Right cardiac atrium (tissue), 5 donors: ENCODE data around the gene SIRT7. TPM values are rescaled to one million over a fixed set of nuclear protein-coding genes. Genes with fewer than 3 reads are reported as not detected.

ENCODE experiments used
- ATAC-seq, 2 donors: fragments of 200-7000 bp; cut with Tn5 transposase; one replicate each; pipeline versions ENCODE4 v1.8.0 to v1.9.1; 2020; ENCODE audit warnings: moderate library complexity in 2 of 2, mild to moderate bottlenecking in 1 of 2
- DNase-seq, 3 donors: peaks; one replicate each; pipeline ENCODE4 v3.0.0-alpha.2; 2020
- H3K27ac ChIP-seq: one replicate; pipeline ENCODE4 v1.5.1; 2013; ENCODE audit warnings: mild to moderate bottlenecking, low read length, control low read depth, moderate library complexity
- H3K27me3 ChIP-seq: one replicate; pipeline ENCODE4 v1.6.1; 2013; ENCODE audit not compliant: control insufficient read depth, insufficient read depth
- H3K4me1 ChIP-seq: one replicate; pipeline ENCODE4 v1.6.1; 2013; ENCODE audit warnings: low read length; ENCODE audit not compliant: control insufficient read depth, insufficient read depth
- H3K4me3 ChIP-seq: one replicate; pipeline ENCODE4 v1.5.1; 2013; ENCODE audit warnings: low read length, control low read depth
- H3K9me3 ChIP-seq: one replicate; pipeline ENCODE4 v1.6.1; 2013; ENCODE audit warnings: low read length; ENCODE audit not compliant: control insufficient read depth
- WGBS: extraction: QIAGEN DNeasy Blood & Tissue Kit; methylation state at CpG from one replicate; pipeline ENCODE4 v1.1.7; 2013; 5-methylcytosine and 5-hydroxymethylcytosine counted together
- intact Hi-C, 4 donors: fragments of 100-400 bp; cut with DNase I; formaldehyde crosslinking; loops; one replicate each; pipeline versions ENCODE4 v1.11.0 to v1.14.0; 2022 to 2023
- polyA plus RNA-seq: library from polyadenylated mRNA; stranded (reverse); fragments of 200-250 nt; gene quantifications from one replicate; pipeline ENCODE4 v1.2.3, GENCODE V29; 2013
- total RNA-seq, 4 donors: library from RNA; stranded (reverse); fragmentation: NEBNext Ultra II Directional; extraction: Animal tissue kit (Norgen Biotek cat#: 25700); gene quantifications; one replicate each; pipeline ENCODE4 v1.2.1, GENCODE V29; 2021
- donor health status: healthy with polysubstance abuse.
- donor health status: DM: no; HTN: yes; CAD: no.
- donor health status: DM: no; HTN: no; CAD: no.
- donor health status: DM: no; HTN: yes; CAD: no; lungs with severe emphysema.
- donor health status: DM: yes; HTN: yes; CAD: no.

The SIRT7 gene
- total and polyA plus RNA-seq, 5 donors: 7.3 to 10.1 (median 8.3) TPM

DNA sequence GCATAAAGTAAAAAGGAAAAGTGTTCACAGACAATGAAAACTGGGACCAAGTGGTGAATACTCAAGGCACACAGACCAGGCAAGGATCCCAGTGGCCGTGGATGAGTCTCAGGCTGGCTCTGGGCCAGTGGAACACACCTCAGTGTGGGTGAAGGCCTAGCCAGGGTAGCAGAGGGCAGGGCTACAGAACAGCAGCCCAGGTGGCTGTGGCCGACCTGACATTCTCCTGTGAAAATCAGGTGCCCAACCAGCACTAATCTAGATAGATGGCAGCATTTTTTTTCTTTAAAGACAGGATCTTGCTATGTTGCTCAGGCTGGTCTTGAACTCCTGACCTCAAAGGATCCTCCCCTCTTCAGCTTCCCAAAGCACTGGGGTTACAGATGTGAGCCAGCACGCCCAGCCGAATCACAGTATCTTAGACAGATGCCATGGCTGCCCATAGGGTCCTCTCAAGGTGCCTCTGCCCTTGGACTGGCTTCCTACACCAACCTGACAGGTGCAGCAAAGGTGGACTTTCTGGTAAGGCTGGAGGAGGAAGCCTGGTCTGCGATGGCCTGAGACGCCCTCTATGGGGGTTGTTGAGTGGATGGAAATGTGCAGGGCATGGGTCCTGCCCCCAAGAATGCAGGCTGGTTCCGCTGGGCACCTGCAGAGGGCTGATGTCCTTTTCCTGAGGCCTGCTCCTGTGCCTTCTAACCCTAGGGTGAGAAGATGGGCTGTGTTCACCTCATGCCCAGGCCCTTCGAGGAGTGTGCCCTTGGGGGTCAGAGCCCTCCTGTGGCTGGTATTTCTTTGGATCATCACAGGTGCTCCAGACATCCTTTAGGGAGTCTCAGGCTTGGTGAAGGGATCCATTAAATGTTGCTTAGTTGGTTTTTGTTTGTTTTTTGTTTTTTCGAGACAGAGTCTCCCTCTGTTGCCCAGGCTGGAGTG, 53.9 kb downstream of the SIRT7 start:
- intact Hi-C loops: no loop called here
- no peak overlapping the region for H3K27ac ChIP-seq
- no peaks in the 10 kb centered on the region for H3K27me3 ChIP-seq

DNA sequence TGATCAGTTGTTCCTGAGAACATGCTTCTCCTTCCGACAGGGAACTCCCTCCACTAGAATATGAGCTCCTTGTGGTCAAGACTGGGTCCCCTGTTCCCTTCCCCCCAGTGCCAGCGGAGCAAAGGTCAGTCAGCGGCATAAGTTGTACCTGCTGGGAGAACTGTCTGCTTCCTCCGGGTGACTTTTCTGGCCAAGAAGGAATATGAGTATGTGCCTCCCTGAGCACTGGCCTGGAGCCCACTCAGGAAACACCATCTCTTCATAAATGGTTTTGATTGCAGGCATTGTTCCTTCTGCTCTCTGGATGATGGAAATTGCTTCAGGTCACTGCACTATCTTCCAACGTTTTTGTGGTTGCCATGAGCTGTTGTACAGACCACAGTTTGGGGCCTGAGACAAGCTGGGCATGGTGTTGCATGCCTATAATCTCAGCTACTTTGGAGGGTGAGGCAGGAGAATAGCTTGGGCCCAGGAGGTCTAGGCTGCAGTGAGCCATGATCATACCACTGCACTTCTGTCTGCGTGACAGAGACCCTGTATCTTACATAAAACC, 54.8 kb downstream of the SIRT7 start:
- Histone ChIP-seq H3K4me3 (no peak overlapping the region), H3K27me3 (no peaks in the 10 kb centered on the region), H3K9me3 (no peaks in the 10 kb centered on the region), H3K4me1 (peaks cover 6% of the 10 kb centered on the region), H3K27ac (no peak overlapping the region)
- DNase-seq: peak in 1 of 3 donors; percentile 30
- intact Hi-C loops: no loop called here
- no peak for ATAC-seq
- WGBS: 73% methylated on average over 6 of the region's 6 CpGs

More for the DNA sequence above, 53.9 kb downstream of the SIRT7 start:
- DNase-seq (peak in 1 of 3 donors; percentile 49), ATAC-seq (no peak)
- Histone ChIP-seq H3K4me3 (no peak overlapping the region), H3K4me1 (peaks cover 5% of the 10 kb centered on the region), H3K9me3 (no peaks in the 10 kb centered on the region)
- 78% methylated on average over 9 of the region's 9 CpGs for WGBS

Other genes with a start within 250 kb of the SIRT7 start
- 10 to 100 TPM; 13.2 to 24.4 (median 16.8) TPM for gene ARL16, start 234.4 kb downstream of the SIRT7 start, total RNA-seq
- 20.9 TPM for gene ARL16, start 234.4 kb downstream of the SIRT7 start, polyA plus RNA-seq
- 10 to 100 TPM; 42.1 to 50.3 (median 47.9) TPM for gene HGS, start 234.2 kb downstream of the SIRT7 start, total RNA-seq
- gene HGS, start 234.2 kb downstream of the SIRT7 start, polyA plus RNA-seq: 48.6 TPM
- gene MRPL12, start 214.8 kb downstream of the SIRT7 start, total RNA-seq: 100 to 1,000 TPM in 3 of 4 donors, 10 to 100 TPM in 1; 83.3 to 142 (median 112) TPM
- gene MRPL12, start 214.8 kb downstream of the SIRT7 start, polyA plus RNA-seq: 310 TPM
- gene SLC25A10, start 205.9 kb downstream of the SIRT7 start, total RNA-seq: 10 to 100 TPM in 1 of 4 donors, 1 to 10 TPM in 3; 5.9 to 11.4 (median 9.6) TPM
- 18.6 TPM for gene SLC25A10, start 205.9 kb downstream of the SIRT7 start, polyA plus RNA-seq
- gene GCGR, start 114.0 kb downstream of the SIRT7 start, total RNA-seq: not detected
- not detected for gene GCGR, start 114.0 kb downstream of the SIRT7 start, polyA plus RNA-seq
- 100 to 1,000 TPM in 2 of 4 donors, 10 to 100 TPM in 2; 88.1 to 120 (median 96.5) TPM for gene MCRIP1, start 84.9 kb downstream of the SIRT7 start, total RNA-seq
- gene MCRIP1, start 84.9 kb downstream of the SIRT7 start, polyA plus RNA-seq: 146 TPM
- under 1 TPM in 1 of 4 donors, not detected in 3; 0.85 TPM for gene PPP1R27, start 83.1 kb downstream of the SIRT7 start, total RNA-seq
- gene PPP1R27, start 83.1 kb downstream of the SIRT7 start, polyA plus RNA-seq: not detected
- gene P4HB, start 57.6 kb downstream of the SIRT7 start, total RNA-seq: 100 to 1,000 TPM; 272 to 375 (median 350) TPM
- gene P4HB, start 57.6 kb downstream of the SIRT7 start, polyA plus RNA-seq: 278 TPM
- 100 to 1,000 TPM; 113 to 217 (median 142) TPM for gene ARHGDIA, start 46.8 kb downstream of the SIRT7 start, total RNA-seq
- 101 TPM for gene ARHGDIA, start 46.8 kb downstream of the SIRT7 start, polyA plus RNA-seq
- gene ALYREF, start 26.6 kb downstream of the SIRT7 start, total RNA-seq: 10 to 100 TPM; 32.5 to 46.2 (median 39.1) TPM
- 18.9 TPM for gene ALYREF, start 26.6 kb downstream of the SIRT7 start, polyA plus RNA-seq
- gene ANAPC11, start 26.5 kb downstream of the SIRT7 start, total RNA-seq: 100 to 1,000 TPM; 135 to 167 (median 148) TPM
- 338 TPM for gene ANAPC11, start 26.5 kb downstream of the SIRT7 start, polyA plus RNA-seq
- under 1 TPM; 0.14 to 0.53 (median 0.29) TPM for gene NPB, start 15.9 kb downstream of the SIRT7 start, total RNA-seq
- gene NPB, start 15.9 kb downstream of the SIRT7 start, polyA plus RNA-seq: 0.32 TPM
- gene PCYT2, start 6.8 kb downstream of the SIRT7 start, total RNA-seq: 10 to 100 TPM; 16.7 to 24.8 (median 18.6) TPM
- 28.5 TPM for gene PCYT2, start 6.8 kb downstream of the SIRT7 start, polyA plus RNA-seq
- gene MAFG, start 9.6 kb upstream of the SIRT7 start, total RNA-seq: 10 to 100 TPM; 16.6 to 28.9 (median 26.0) TPM
- gene MAFG, start 9.6 kb upstream of the SIRT7 start, polyA plus RNA-seq: 18.4 TPM
- 1 to 10 TPM; 2.7 to 8.5 (median 6.7) TPM for gene PYCR1, start 19.1 kb upstream of the SIRT7 start, total RNA-seq
- gene PYCR1, start 19.1 kb upstream of the SIRT7 start, polyA plus RNA-seq: 4.3 TPM
- 1 to 10 TPM in 2 of 4 donors, under 1 TPM in 1, not detected in 1; 0.51 to 1.9 (median 1.4) TPM for gene MYADML2, start 29.1 kb upstream of the SIRT7 start, total RNA-seq
- gene MYADML2, start 29.1 kb upstream of the SIRT7 start, polyA plus RNA-seq: 1.2 TPM
- not detected for gene NOTUM, start 43.0 kb upstream of the SIRT7 start, total RNA-seq
- 0.05 TPM for gene NOTUM, start 43.0 kb upstream of the SIRT7 start, polyA plus RNA-seq
- gene ASPSCR1, start 59.5 kb upstream of the SIRT7 start, total RNA-seq: 10 to 100 TPM; 16.6 to 28.9 (median 21.6) TPM
- 20.1 TPM for gene ASPSCR1, start 59.5 kb upstream of the SIRT7 start, polyA plus RNA-seq
- 10 to 100 TPM; 20.1 to 28.6 (median 26.0) TPM for gene CENPX, start 104.7 kb upstream of the SIRT7 start, total RNA-seq
- 31.2 TPM for gene CENPX, start 104.7 kb upstream of the SIRT7 start, polyA plus RNA-seq
- gene LRRC45, start 105.1 kb upstream of the SIRT7 start, total RNA-seq: 1 to 10 TPM; 3.2 to 6.7 (median 6.0) TPM
- 4.9 TPM for gene LRRC45, start 105.1 kb upstream of the SIRT7 start, polyA plus RNA-seq
- 1 to 10 TPM; 1.0 to 2.0 (median 1.5) TPM for gene RAC3, start 113.5 kb upstream of the SIRT7 start, total RNA-seq
- 2.4 TPM for gene RAC3, start 113.5 kb upstream of the SIRT7 start, polyA plus RNA-seq
- gene DCXR, start 119.5 kb upstream of the SIRT7 start, total RNA-seq: 100 to 1,000 TPM; 127 to 181 (median 168) TPM
- 196 TPM for gene DCXR, start 119.5 kb upstream of the SIRT7 start, polyA plus RNA-seq
- gene RFNG, start 133.6 kb upstream of the SIRT7 start, total RNA-seq: 10 to 100 TPM; 19.0 to 25.1 (median 20.2) TPM
- gene RFNG, start 133.6 kb upstream of the SIRT7 start, polyA plus RNA-seq: 25.4 TPM
- 10 to 100 TPM; 87.1 to 93.7 (median 90.6) TPM for gene GPS1, start 133.7 kb upstream of the SIRT7 start, total RNA-seq
- gene GPS1, start 133.7 kb upstream of the SIRT7 start, polyA plus RNA-seq: 75.1 TPM
- gene DUS1L, start 147.6 kb upstream of the SIRT7 start, total RNA-seq: 10 to 100 TPM; 51.3 to 63.1 (median 58.4) TPM
- gene DUS1L, start 147.6 kb upstream of the SIRT7 start, polyA plus RNA-seq: 82.1 TPM
- 10 to 100 TPM; 14.3 to 71.8 (median 23.4) TPM for gene FASN, start 180.1 kb upstream of the SIRT7 start, total RNA-seq
- 86.3 TPM for gene FASN, start 180.1 kb upstream of the SIRT7 start, polyA plus RNA-seq